NT2/D1 (cell line): ENCODE measurements around the gene EPB42.

Experiments
- SUZ12 ChIP-seq: IDR thresholded peaks from 2 replicates; pipeline ENCODE4 v1.6.1; 2011; ENCODE audit not compliant: insufficient read length, insufficient read depth; ENCODE audit errors: extremely low read depth
- YY1 ChIP-seq: IDR thresholded peaks from 2 replicates; pipeline ENCODE4 v1.6.1; 2011; ENCODE audit not compliant: insufficient read length, insufficient read depth
- ZNF274 ChIP-seq: IDR thresholded peaks from 2 replicates; pipeline ENCODE4 v1.6.1; 2011; ENCODE audit warnings: mild to moderate bottlenecking, low read depth, low read length

GRCh38 chr15:43207024-43207423, 13.8 kb downstream of the EPB42 start:
- no peak for TF ChIP-seq YY1
- no peak for TF ChIP-seq ZNF274
- no peak for TF ChIP-seq SUZ12
